Right renal cortex interstitium (tissue), 3 donors: Measurements from ENCODE around the gene SSBP3. TPM values are rescaled to one million over a fixed set of nuclear protein-coding genes. Genes with fewer than 3 reads are reported as not detected.

ENCODE experiments used
- DNase-seq, 3 donors: peaks; one replicate each; pipeline ENCODE4 v3.0.0-alpha.2; 2013; ENCODE audit warnings: low read depth in 3 of 3, low spot score in 2 of 3
- polyA plus RNA-seq, 3 donors: library from polyadenylated mRNA; unstranded; fragments of 120-200 nt; gene quantifications; one replicate each; pipeline ENCODE4 v1.2.1, GENCODE V29; 2013; ENCODE audit not compliant: insufficient read length in 3 of 3

Gene SSBP3
- polyA plus RNA-seq, 3 donors = 103 to 110 (median 105) TPM

GRCh38 chr1:54291276-54292001 is 114.8 kb downstream of the SSBP3 start:
- no peak for DNase-seq

- no peak for DNase-seq
Observed at GRCh38 chr1:54290506-54291184, 115.5 kb downstream of the SSBP3 start.

GRCh38 chr1:54289712-54290233 is 116.4 kb downstream of the SSBP3 start:
- no peak for DNase-seq

- DNase-seq = no peak
Observed at GRCh38 chr1:54287801-54288211, 118.4 kb downstream of the SSBP3 start.

- peak in 2 of 3 donors; percentile 57 to 74 for DNase-seq
Observed at GRCh38 chr1:54287176-54287650, 119.0 kb downstream of the SSBP3 start.

DNA sequence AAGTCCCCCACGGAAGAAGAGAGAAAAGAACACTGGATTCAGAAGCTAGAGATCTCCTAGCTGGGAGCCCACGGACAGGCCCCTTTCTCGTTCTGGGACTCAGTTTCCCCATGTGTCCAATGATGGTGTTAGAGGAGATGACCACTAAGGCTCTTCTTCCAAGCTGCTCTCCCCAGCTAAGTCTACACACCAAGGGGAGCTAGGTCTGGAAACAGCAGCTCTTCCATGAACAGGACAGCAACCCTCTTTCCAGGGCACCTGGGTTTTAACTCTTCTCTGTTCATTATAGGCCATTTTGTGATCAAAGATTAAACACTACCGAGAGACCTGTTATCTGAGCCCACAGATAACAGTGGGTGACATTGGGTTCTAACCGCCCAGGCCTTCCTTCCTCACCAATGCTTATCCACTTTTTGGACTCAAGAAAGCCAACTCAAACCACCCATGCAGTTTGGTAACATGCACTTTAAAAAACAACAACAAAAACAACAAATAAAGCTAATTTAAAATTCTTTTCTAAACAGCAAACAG is 120.3 kb downstream of the SSBP3 start:
- no peak for DNase-seq

DNA sequence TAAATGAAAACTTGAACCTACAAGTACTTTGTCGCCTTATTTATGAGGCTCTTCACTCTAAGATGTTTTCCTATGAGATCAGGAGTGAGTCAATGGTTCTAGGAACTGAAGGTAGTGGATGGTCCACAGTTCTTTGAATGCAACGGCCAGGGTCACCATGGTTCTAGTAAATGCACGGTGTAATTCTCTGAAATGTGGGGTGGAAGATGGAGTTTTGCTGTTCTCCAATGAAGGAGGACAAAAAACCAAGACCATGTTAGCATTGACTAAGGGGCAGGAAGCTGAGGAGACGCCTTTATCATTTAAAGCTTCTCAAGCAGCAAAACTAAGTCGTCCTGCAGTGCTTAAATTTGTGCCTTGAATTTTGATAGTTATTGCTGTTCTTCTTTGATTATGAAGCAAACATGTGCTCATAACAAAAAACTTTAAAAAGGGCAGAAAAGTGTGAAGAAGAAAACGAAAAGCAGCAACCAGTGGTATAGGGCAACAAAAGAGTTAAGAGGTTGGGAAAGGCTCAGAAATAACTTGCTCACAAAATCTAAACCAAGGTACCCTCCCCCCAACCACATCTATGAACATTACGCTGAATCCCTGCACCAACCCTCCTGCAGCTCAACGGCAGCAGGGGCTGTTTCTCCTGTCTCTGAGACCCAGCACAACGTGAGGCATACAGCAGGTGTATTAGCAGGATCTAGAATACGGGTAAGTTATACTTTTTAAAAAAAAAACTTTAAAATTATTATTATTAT is 121.2 kb downstream of the SSBP3 start:
- DNase-seq = no peak

GRCh38 chr1:54283635-54284385 is 122.4 kb downstream of the SSBP3 start:
- DNase-seq = no peak

GRCh38 chr1:54282101-54282847 is 123.9 kb downstream of the SSBP3 start:
- no peak for DNase-seq

- DNase-seq = no peak
Observed at GRCh38 chr1:54280651-54281050, 125.5 kb downstream of the SSBP3 start.

- no peak for DNase-seq
Observed at GRCh38 chr1:54279457-54279856, 126.7 kb downstream of the SSBP3 start.

DNA sequence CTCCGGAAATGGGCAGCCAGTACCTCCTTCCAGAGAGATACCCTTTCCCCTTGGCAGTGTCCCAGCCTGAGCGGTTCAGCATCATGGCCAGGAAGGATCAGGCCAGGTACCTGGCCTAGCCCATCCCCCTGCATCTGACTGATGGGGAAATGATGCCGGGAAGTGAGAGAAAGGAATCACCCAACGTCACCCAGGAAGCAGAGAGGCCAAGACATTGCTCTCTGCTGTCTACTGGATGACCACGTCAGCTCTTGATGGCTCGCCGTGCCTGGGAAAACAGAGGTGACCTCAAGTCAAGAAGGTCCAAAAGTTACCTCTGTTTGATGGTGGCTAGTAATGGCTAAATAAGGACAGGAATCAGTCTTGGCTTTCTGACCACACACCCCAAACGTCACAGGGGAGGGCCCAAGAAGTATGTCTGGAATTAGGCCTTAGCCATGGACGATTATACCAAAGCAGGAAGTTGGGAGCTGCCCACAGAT is 127.2 kb downstream of the SSBP3 start:
- no peak for DNase-seq

DNA sequence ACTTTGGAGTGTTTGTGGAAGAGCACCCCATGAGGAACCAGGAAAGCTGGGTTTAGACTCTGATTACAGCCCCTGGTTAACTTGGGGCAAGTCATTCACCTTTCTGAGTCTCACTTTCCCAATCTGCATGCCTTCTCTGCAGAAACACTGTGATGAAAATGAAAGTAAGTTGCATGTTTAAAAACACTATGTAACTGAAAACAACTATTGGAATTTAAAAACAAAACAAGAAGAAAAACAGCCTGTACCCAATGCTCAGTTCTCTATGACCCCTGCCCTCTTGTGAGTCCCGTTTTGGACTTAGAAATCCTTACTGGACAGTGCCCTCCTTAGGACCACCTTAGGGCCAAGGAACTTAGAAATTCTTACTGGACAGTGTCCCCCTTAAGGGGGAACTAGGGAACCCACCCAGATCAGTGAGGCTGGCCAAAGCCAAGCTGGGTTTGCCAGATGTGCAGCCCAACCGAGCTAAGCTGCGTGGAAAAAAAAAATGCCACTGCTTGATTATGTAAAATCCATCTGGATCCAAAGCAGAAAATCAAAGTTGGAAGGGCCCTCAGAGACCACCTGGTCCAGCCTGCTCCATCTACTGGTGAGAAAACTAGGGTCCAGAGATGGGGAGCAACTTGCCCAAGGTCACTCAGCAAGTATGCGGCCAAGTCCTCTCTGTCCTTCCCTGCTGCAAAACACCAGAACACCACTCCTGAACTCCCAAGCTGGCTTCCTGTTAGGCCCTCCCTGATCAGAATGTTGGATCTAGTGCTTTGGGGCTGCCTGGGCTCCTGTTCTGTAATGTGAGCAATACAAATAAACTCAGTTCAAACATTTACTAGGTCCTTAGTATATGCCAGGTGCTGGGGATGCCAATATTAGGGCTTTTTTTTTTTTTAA is 128.5 kb downstream of the SSBP3 start:
- DNase-seq = no peak

GRCh38 chr1:54276617-54277450 is 129.4 kb downstream of the SSBP3 start:
- DNase-seq = no peak

- no peak for DNase-seq
Observed at GRCh38 chr1:54275349-54275748, 130.8 kb downstream of the SSBP3 start.

DNA sequence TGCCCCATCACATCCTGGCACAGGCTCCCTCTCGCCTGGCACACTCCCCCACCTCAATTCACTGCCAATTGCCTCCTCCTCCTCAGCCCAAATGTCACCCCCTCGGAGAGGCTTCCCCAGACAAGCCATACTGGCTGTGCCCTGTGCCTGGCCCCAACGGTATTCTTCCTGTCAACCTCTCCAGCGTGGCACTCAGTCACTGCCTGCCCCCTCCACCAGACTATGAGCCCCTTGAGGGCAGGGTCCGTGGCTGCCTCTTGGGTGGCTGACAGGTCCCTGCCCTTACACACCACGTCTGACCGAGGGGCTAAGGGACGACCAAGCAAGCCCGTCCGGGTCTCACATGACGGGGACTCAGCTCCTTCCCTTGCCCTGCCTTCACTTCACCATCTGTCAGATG is 131.3 kb downstream of the SSBP3 start:
- DNase-seq = no peak

GRCh38 chr1:54274448-54274847 is 131.7 kb downstream of the SSBP3 start:
- no peak for DNase-seq

GRCh38 chr1:54273795-54274163 is 132.4 kb downstream of the SSBP3 start:
- no peak for DNase-seq
